ENCODE measurements around the gene ZBTB25.

DNA sequence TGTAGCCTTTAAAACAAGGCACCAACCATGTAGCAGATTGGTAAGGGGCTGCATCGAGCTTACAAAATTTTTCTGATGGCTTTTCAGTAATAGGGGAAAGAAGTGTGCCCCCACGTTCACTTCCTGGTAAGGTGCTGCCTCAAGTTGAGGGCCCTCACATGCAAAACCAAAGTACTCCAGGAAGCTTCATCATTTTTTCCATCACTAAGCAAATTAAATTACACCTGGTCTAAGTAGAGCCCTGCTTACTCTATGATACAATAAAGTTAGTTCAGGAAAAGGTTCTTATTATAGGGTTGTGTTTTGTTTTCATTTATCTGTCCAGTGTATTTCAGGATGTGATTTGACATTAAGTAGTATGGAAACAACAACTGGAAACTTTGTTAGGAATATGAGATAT lies 53.4 kb downstream of the ZBTB25 start:
- TF ChIP-seq POLR2A (IDR thresholded peaks at IDR 0.05): no peak
- TF ChIP-seq, protein P1, sequence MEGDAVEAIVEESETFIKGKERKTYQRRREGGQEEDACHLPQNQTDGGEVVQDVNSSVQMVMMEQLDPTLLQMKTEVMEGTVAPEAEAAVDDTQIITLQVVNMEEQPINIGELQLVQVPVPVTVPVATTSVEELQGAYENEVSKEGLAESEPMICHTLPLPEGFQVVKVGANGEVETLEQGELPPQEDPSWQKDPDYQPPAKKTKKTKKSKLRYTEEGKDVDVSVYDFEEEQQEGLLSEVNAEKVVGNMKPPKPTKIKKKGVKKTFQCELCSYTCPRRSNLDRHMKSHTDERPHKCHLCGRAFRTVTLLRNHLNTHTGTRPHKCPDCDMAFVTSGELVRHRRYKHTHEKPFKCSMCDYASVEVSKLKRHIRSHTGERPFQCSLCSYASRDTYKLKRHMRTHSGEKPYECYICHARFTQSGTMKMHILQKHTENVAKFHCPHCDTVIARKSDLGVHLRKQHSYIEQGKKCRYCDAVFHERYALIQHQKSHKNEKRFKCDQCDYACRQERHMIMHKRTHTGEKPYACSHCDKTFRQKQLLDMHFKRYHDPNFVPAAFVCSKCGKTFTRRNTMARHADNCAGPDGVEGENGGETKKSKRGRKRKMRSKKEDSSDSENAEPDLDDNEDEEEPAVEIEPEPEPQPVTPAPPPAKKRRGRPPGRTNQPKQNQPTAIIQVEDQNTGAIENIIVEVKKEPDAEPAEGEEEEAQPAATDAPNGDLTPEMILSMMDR (IDR thresholded peaks at IDR 0.05): no peak
